Stomach (tissue), 9 donors: ENCODE data around the gene GTPBP10. TPM values are rescaled to one million over a fixed set of nuclear protein-coding genes. Genes with fewer than 3 reads are reported as not detected.

Experiments
- DNase-seq, 2 donors: peaks; one replicate each; pipeline versions ENCODE4 v3.0.0 to v3.0.0-alpha.2; 2013 to 2019
- H3K27ac ChIP-seq, 5 donors: fragments of 200-600 bp in 4 of 5; sonication (generic) in 4 of 5; one replicate each; pipeline ENCODE4 v1.5.1; 2013 to 2019; ENCODE audit warnings: mild to moderate bottlenecking in 1 of 5, moderate library complexity in 1 of 5
- H3K27me3 ChIP-seq, 3 donors: fragments of 200-600 bp; sonication (generic); one replicate each; pipeline ENCODE4 v1.5.1; 2017 to 2019; ENCODE audit warnings: mixed run types in 1 of 3
- H3K36me3 ChIP-seq, 4 donors: fragments of 200-600 bp; sonication (generic); 1 replicate in 3 of 4; 2 replicates in 1 of 4; pipeline ENCODE4 v1.5.1; 2016 to 2019
- H3K4me1 ChIP-seq, 4 donors: fragments of 200-600 bp; sonication (generic); one replicate each; pipeline ENCODE4 v1.5.1; 2016 to 2019
- H3K4me3 ChIP-seq, 4 donors: fragments of 200-600 bp; sonication (generic) in 3 of 4; one replicate each; pipeline ENCODE4 v1.5.1; 2016 to 2019; ENCODE audit warnings: mild to moderate bottlenecking in 1 of 4
- H3K9me3 ChIP-seq, 4 donors: fragments of 200-600 bp; sonication (generic); one replicate each; pipeline ENCODE4 v1.5.1; 2016 to 2019
- EP300 ChIP-seq: sonication (generic); formaldehyde crosslinking; IDR thresholded peaks from one replicate; pipeline ENCODE4 v1.6.1; 2017; ENCODE audit warnings: antibody characterized with exemption
- POLR2A ChIP-seq, 4 donors: fragments of 450-650 bp; IDR thresholded peaks; one replicate each; pipeline ENCODE4 v1.6.1; 2016; ENCODE audit warnings: antibody characterized with exemption in 4 of 4, control low read depth in 2 of 4, mild to moderate bottlenecking in 1 of 4, moderate library complexity in 1 of 4
- POLR2AphosphoS5 ChIP-seq, 3 donors: sonication (generic); formaldehyde crosslinking; IDR thresholded peaks; one replicate each; pipeline ENCODE4 v1.6.1; 2016; ENCODE audit warnings: antibody characterized with exemption in 3 of 3
- WGBS, 5 donors: extraction: QIAGEN DNeasy Blood & Tissue Kit in 3 of 5; methylation state at CpG; one replicate each; pipeline versions ENCODE4 v1.1.5 to v1.1.7; 2013 to 2018; 5-methylcytosine and 5-hydroxymethylcytosine counted together
- intact Hi-C: fragments of 100-400 bp; cut with DNase I; formaldehyde crosslinking; loops from one replicate; pipeline ENCODE4 v1.15.1; 2023; ENCODE audit warnings: low total_unique reads
- polyA plus RNA-seq, 3 donors: library from polyadenylated mRNA; stranded (reverse); fragments of 200-250 nt; gene quantifications; one replicate each; pipeline ENCODE4 v1.2.3, GENCODE V29; 2013
- total RNA-seq, 5 donors: library from RNA; depleted of rRNA; stranded (reverse); fragments of >200 nt; gene quantifications; one replicate each; pipeline versions ENCODE4 v1.1.0 to v1.2.3, GENCODE V29; 2014 to 2016
- TF ChIP-seq, protein P1 (sequence below), 7 experiments: fragments of 450-650 bp in 4 of 7; fragments of 200-600 bp in 3 of 7; sonication (generic) in 3 of 7; IDR thresholded peaks; one replicate each; pipeline ENCODE4 v1.5.1; 2016 to 2019; ENCODE audit warnings: antibody characterized with exemption in 7 of 7, control low read depth in 2 of 7, mild to moderate bottlenecking in 1 of 7
- donor health status: healthy with polysubstance abuse.
- donor health status: Bipolar disorder and iron deficiency.
- donor health status: healthy.

GTPBP10 gene
- total and polyA plus RNA-seq, 8 donors: 0.58 to 73.0 (median 9.1) TPM

DNA sequence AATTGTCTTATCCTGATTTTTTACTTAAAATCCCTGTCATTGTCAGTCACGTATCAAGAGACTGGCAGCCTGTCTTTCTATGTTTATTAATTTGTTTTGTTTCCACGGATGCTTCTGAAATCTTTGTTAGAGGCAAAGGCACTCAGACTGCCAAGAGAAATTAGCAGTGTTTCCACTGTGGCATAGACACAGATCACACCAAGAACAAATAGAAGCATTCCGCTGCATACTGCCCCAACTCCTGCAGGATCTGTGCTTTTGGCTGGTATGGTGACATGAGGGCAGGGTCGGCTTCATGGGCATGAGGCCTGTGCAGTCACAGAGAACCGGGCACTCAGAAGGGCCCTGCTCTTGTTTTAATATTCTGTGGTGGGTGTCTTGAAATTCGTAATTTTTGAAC lies 75.1 kb downstream of the GTPBP10 start:
- intact Hi-C loops: no loop called here
- Histone ChIP-seq H3K27ac (no peak overlapping the region), H3K4me3 (no peak overlapping the region), H3K27me3 (no peaks in the 10 kb centered on the region), H3K36me3 (peaks cover 0 to 3% (median under 1%) of the 10 kb centered on the region in 4 donors), H3K4me1 (no peaks in the 10 kb centered on the region), H3K9me3 (no peaks in the 10 kb centered on the region)
- no peak for TF ChIP-seq POLR2A (IDR thresholded peaks at IDR 0.05)
- TF ChIP-seq POLR2AphosphoS5 (IDR thresholded peaks at IDR 0.05): no peak
- no peak for TF ChIP-seq EP300
- TF ChIP-seq, protein P1, sequence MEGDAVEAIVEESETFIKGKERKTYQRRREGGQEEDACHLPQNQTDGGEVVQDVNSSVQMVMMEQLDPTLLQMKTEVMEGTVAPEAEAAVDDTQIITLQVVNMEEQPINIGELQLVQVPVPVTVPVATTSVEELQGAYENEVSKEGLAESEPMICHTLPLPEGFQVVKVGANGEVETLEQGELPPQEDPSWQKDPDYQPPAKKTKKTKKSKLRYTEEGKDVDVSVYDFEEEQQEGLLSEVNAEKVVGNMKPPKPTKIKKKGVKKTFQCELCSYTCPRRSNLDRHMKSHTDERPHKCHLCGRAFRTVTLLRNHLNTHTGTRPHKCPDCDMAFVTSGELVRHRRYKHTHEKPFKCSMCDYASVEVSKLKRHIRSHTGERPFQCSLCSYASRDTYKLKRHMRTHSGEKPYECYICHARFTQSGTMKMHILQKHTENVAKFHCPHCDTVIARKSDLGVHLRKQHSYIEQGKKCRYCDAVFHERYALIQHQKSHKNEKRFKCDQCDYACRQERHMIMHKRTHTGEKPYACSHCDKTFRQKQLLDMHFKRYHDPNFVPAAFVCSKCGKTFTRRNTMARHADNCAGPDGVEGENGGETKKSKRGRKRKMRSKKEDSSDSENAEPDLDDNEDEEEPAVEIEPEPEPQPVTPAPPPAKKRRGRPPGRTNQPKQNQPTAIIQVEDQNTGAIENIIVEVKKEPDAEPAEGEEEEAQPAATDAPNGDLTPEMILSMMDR (IDR thresholded peaks at IDR 0.05): no peak
- WGBS, 5 donors: 75 to 85% (median 82%) methylated on average over 6 of the region's 6 CpGs
- DNase-seq: no peak

DNA sequence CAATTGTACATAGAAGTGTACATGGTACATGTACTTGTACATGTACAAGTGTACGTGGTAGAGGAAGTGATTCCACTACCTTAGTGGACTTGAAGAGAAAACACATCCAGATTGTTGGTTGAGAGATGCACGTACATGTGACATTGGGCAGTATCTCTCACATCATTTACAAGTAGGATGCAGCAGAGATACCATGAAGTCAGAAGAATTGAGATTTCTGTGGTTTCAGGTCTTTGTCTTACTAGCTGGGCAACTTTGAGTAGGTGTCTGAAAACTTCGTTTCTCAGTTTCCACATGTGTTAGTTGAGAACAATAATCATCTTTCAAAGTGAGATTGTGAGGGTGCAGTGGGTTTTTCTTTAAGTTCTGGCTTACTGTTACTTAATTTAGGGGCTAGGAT lies 78.2 kb downstream of the GTPBP10 start:
- H3K36me3 ChIP-seq: no peaks in the 10 kb centered on the region
- no peak overlapping the region for H3K27ac ChIP-seq
- TF ChIP-seq EP300: no peak
- no peaks in the 10 kb centered on the region for H3K4me1 ChIP-seq
- DNase-seq: no peak
- WGBS, 5 donors: 76 to 83% (median 80%) methylated on average over 3 of the region's 3 CpGs
- H3K27me3 ChIP-seq: no peaks in the 10 kb centered on the region
- H3K4me3 ChIP-seq: no peak overlapping the region
- H3K9me3 ChIP-seq: no peaks in the 10 kb centered on the region
- intact Hi-C loops: no loop called here

DNA sequence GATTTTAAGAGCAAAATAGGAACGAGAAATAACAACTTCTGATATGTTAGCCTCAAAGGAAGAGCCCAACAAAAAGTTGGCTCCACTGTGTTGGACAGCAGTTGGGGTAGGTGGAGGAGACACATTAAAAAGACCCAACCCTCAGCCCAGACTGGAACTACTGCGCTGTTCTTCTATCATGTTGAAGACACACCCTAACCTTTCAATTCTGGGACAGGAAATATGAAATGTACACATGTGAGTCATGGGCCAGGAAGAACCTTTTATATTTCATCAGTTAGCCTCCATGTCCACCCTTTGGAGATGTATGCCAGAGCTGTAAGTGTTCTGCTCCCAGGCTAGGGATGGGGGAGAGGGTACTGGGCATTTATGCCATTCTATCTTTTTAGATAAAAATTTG lies 78.9 kb downstream of the GTPBP10 start:
- H3K4me1 ChIP-seq: no peaks in the 10 kb centered on the region
- WGBS, 5 donors: 0 to 70% (median 60%) methylated on average over 2 of the region's 2 CpGs
- no peaks in the 10 kb centered on the region for H3K9me3 ChIP-seq
- intact Hi-C loops: no loop called here
- no peaks in the 10 kb centered on the region for H3K27me3 ChIP-seq
- no peaks in the 10 kb centered on the region for H3K36me3 ChIP-seq
- H3K27ac ChIP-seq: no peak overlapping the region
- H3K4me3 ChIP-seq: no peak overlapping the region
- TF ChIP-seq POLR2A (IDR thresholded peaks at IDR 0.05): no peak
- no peak for TF ChIP-seq EP300
- DNase-seq: no peak

DNA sequence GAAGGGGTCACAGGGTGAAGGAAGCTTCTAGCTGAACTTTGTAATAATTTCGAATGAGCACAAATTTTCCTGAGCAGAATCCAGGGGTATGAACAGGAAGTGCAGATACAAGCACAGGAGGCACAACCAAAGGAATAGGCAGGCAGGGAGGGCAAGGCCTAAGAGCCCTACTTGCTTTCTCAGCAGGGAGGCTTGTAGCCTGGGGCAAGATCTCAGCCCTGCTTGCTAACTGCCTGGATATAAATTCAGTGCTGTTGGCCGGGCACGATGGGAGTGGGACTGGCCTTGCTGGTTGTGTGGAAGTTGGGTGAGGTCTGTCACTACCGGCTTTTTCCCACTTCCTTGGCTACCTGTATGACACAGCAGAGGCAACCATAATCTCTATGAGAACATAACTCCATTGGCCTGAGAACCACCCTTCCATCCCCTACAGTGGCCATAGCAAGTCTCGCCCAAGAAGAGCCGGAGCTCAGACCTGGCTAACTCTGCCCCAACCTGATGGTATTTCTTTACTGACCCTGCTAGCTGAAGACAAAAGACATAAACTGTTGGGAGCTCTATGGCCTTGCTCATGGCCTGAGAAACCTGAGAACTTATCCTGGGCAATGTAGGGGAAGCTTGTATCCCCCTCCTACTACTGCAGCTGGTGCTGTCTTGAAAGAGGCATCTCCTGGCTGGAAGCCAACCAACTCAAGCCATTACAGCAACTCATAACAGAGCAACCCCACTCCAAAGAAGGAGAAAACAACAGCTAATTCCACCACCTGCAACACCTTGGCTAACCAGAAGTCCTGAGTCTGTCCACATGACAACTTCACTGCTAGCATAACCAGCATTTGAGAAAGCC lies 84.3 kb downstream of the GTPBP10 start:
- no peak for DNase-seq
- Histone ChIP-seq H3K27me3 (no peaks in the 10 kb centered on the region), H3K36me3 (no peaks in the 10 kb centered on the region), H3K9me3 (peaks cover 3 to 19% (median 11%) of the 10 kb centered on the region in 4 donors), H3K4me3 (no peak overlapping the region), H3K4me1 (no peaks in the 10 kb centered on the region), H3K27ac (no peak overlapping the region)
- WGBS, 5 donors: 88 to 95% (median 92%) methylated on average over 6 of the region's 6 CpGs
- TF ChIP-seq POLR2AphosphoS5 (IDR thresholded peaks at IDR 0.05) (no peak), EP300 (no peak), POLR2A (IDR thresholded peaks at IDR 0.05) (no peak)
- TF ChIP-seq, protein P1 (IDR thresholded peaks at IDR 0.05): no peak
- intact Hi-C loops: loop anchor here (10.0 kb wide), 1 partner anchor 266 kb away; no protein-coding TSS in a partner anchor

DNA sequence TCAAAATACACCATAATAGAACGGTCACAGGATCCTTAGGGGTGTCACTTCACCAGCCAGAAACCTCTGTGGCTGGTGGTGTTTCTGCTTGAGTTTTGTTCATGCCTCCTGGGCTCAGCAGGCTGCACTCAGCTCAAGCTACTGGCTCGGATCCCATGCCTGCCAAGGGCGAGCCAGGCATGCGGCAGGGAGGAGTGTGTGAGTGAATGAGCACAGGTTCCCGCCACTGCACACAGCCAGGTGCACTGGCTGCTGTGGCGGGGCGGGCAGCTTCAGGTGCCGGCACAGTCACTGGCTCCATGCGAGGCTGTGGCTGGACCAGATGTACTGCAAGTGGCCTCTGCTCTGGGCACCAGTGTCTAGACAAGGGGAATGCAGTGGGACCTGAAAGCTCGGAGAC lies 86.2 kb downstream of the GTPBP10 start:
- DNase-seq: no peak
- Histone ChIP-seq H3K4me3 (no peak overlapping the region), H3K9me3 (peaks cover 3 to 22% (median 13%) of the 10 kb centered on the region in 4 donors), H3K27ac (no peak overlapping the region), H3K4me1 (no peaks in the 10 kb centered on the region), H3K36me3 (no peaks in the 10 kb centered on the region), H3K27me3 (no peaks in the 10 kb centered on the region)
- no peak for TF ChIP-seq POLR2A (IDR thresholded peaks at IDR 0.05)
- TF ChIP-seq, protein P1 (IDR thresholded peaks at IDR 0.05): no peak
- intact Hi-C loops: loop anchor here (10.0 kb wide), 1 partner anchor 268 kb away; no protein-coding TSS in a partner anchor
- WGBS, 5 donors: 60 to 83% (median 77%) methylated on average over 6 to 10 of the region's 10 CpGs
